Posterior cingulate gyrus (tissue), 11 donors: ENCODE data around the gene ATP7A.
"Not testable (repeated sequence)": the region's sequence is repeated elsewhere in the genome, so short reads cannot be mapped to it uniquely, and the experiment has no call there.

ENCODE experiments used
- DNase-seq, 10 donors: peaks; one replicate each; pipeline versions ENCODE4 v3.0.0 to v3.0.0-alpha.2; 2020 to 2021; ENCODE audit warnings: mixed read lengths in 3 of 10
- intact Hi-C: fragments of 100-400 bp; cut with DNase I; formaldehyde crosslinking; loops from one replicate; pipeline ENCODE4 v1.15.1; 2023

ATP7A gene

GRCh38 chrX:77938083-77938680 is 27.7 kb downstream of the ATP7A start:
- intact Hi-C loops = no loop called here
- DNase-seq = no peak

- DNase-seq, intact Hi-C loops: not testable (repeated sequence)
Measured at GRCh38 chrX:77945031-77945430, 34.5 kb downstream of the ATP7A start.

GRCh38 chrX:77945910-77946545 is 35.5 kb downstream of the ATP7A start:
- DNase-seq = no peak
- intact Hi-C loops = no loop called here

GRCh38 chrX:77946571-77946970 is 36.1 kb downstream of the ATP7A start:
- intact Hi-C loops = no loop called here
- no peak for DNase-seq

- no peak for DNase-seq
- intact Hi-C loops = no loop called here
Measured at GRCh38 chrX:77949840-77950239, 39.3 kb downstream of the ATP7A start.

- intact Hi-C loops = no loop called here
- no peak for DNase-seq
Measured at GRCh38 chrX:77952173-77952572, 41.7 kb downstream of the ATP7A start.

- intact Hi-C loops = no loop called here
- no peak for DNase-seq
Measured at GRCh38 chrX:77953302-77953701, 42.8 kb downstream of the ATP7A start.

- no peak for DNase-seq
- intact Hi-C loops = no loop called here
Measured at GRCh38 chrX:77953708-77954107, 43.2 kb downstream of the ATP7A start.

- DNase-seq = no peak
- intact Hi-C loops = no loop called here
Measured at GRCh38 chrX:77960567-77960966, 50.1 kb downstream of the ATP7A start.

GRCh38 chrX:77961063-77961462 is 50.6 kb downstream of the ATP7A start:
- no peak for DNase-seq
- intact Hi-C loops = no loop called here

GRCh38 chrX:77962068-77962902 is 51.8 kb downstream of the ATP7A start:
- intact Hi-C loops = no loop called here
- no peak for DNase-seq

GRCh38 chrX:77966361-77966760 is 55.9 kb downstream of the ATP7A start:
- intact Hi-C loops = no loop called here
- DNase-seq = no peak

- DNase-seq = no peak
- intact Hi-C loops = no loop called here
Measured at GRCh38 chrX:77967631-77968030, 57.1 kb downstream of the ATP7A start.

GRCh38 chrX:77969538-77969937 is 59.0 kb downstream of the ATP7A start, which contains the start of gene PGAM4:
PGAM4 (minus strand) TSS chrX:77969638; CDS start chrX:77969638, 0 bp downstream.
- intact Hi-C loops = no loop called here
- no peak for DNase-seq

- DNase-seq = no peak
- intact Hi-C loops = no loop called here
Measured at GRCh38 chrX:77975755-77976154, 65.3 kb downstream of the ATP7A start.

GRCh38 chrX:77977095-77977494 is 66.6 kb downstream of the ATP7A start:
- intact Hi-C loops = no loop called here
- DNase-seq = no peak

- DNase-seq = no peak
- intact Hi-C loops = no loop called here
Measured at GRCh38 chrX:77977518-77977917, 67.0 kb downstream of the ATP7A start.

GRCh38 chrX:77979870-77980269 is 69.4 kb downstream of the ATP7A start:
- DNase-seq = no peak
- intact Hi-C loops = no loop called here

GRCh38 chrX:78011846-78012245 is 101.4 kb downstream of the ATP7A start:
- DNase-seq = no peak
- intact Hi-C loops = no loop called here

- intact Hi-C loops = loop anchor here (10.0 kb wide), 1 partner anchor 105 kb away; the partner anchor contains the start of gene ATP7A
Measured at GRCh38 chrX:78019586-78020483, 109.3 kb downstream of the ATP7A start.

More at GRCh38 chrX:78019586-78020483, 109.3 kb downstream of the ATP7A start:
- DNase-seq = no peak
